GM23248 (cell line): ENCODE results near the gene RAP2A. TPM values are rescaled to one million over a fixed set of nuclear protein-coding genes. Genes with fewer than 3 reads are reported as not detected.

Experiments
- DNase-seq: peaks from one replicate; pipeline ENCODE4 v3.0.0-alpha.2; 2015
- H2AFZ ChIP-seq: fragments of 200-600 bp; sonication (generic); 2 replicates; pipeline ENCODE4 v1.6.1; 2016; ENCODE audit warnings: antibody characterized with exemption
- H3F3A ChIP-seq: fragments of 200-600 bp; sonication (generic); 2 replicates; pipeline ENCODE4 v1.6.1; 2016; ENCODE audit warnings: mild to moderate bottlenecking, antibody characterized with exemption, mixed run types; ENCODE audit not compliant: insufficient read depth
- H3K27ac ChIP-seq: fragments of 200-600 bp; sonication (generic); 2 replicates; pipeline ENCODE4 v1.5.1; 2016; ENCODE audit warnings: mild to moderate bottlenecking
- H3K27me3 ChIP-seq: fragments of 200-600 bp; sonication (generic); replicated peaks from 2 replicates; pipeline ENCODE4 v1.6.1; 2016; ENCODE audit warnings: mild to moderate bottlenecking; ENCODE audit not compliant: insufficient read depth
- H3K36me3 ChIP-seq: fragments of 200-600 bp; sonication (generic); 2 replicates; pipeline ENCODE4 v1.6.1; 2016; ENCODE audit warnings: low read depth, mild to moderate bottlenecking
- H3K4me1 ChIP-seq: fragments of 200-600 bp; sonication (generic); 2 replicates; pipeline ENCODE4 v1.6.1; 2016; ENCODE audit warnings: mild to moderate bottlenecking; ENCODE audit not compliant: insufficient read depth
- H3K4me2 ChIP-seq: fragments of 200-600 bp; sonication (generic); one replicate; pipeline ENCODE4 v1.6.1; 2016; ENCODE audit warnings: mild to moderate bottlenecking; ENCODE audit not compliant: unreplicated experiment
- H3K4me3 ChIP-seq: fragments of 200-600 bp; sonication (generic); 2 replicates; pipeline ENCODE4 v1.5.1; 2016; ENCODE audit warnings: mild to moderate bottlenecking
- H3K79me2 ChIP-seq: fragments of 200-600 bp; sonication (generic); 2 replicates; pipeline ENCODE4 v1.6.1; 2016; ENCODE audit warnings: mild to moderate bottlenecking; ENCODE audit not compliant: insufficient read depth
- H3K9ac ChIP-seq: fragments of 200-600 bp; sonication (generic); 2 replicates; pipeline ENCODE4 v1.6.1; 2016; ENCODE audit warnings: mild to moderate bottlenecking
- H3K9me2 ChIP-seq: fragments of 200-600 bp; sonication (generic); 2 replicates; pipeline ENCODE4 v1.6.1; 2016; ENCODE audit warnings: mixed run types, mild to moderate bottlenecking, moderate library complexity; ENCODE audit not compliant: insufficient read depth
- H3K9me3 ChIP-seq: fragments of 200-600 bp; sonication (generic); one replicate; pipeline ENCODE4 v1.6.1; 2017; ENCODE audit warnings: low read depth
- H4K20me1 ChIP-seq: fragments of 200-600 bp; sonication (generic); 2 replicates; pipeline ENCODE4 v1.6.0; 2016; ENCODE audit not compliant: insufficient read depth
- EZH2 ChIP-seq: fragments of 200-600 bp; sonication (generic); IDR thresholded peaks from 2 replicates; pipeline ENCODE4 v1.6.1; 2018; ENCODE audit warnings: antibody characterized with exemption, mild to moderate bottlenecking; ENCODE audit not compliant: insufficient read depth, poor library complexity, severe bottlenecking
- EZH2phosphoT487 ChIP-seq: fragments of 200-600 bp; sonication (generic); IDR thresholded peaks from 2 replicates; pipeline ENCODE4 v1.6.1; 2018; ENCODE audit warnings: antibody characterized with exemption, moderate library complexity, mild to moderate bottlenecking, low read depth; ENCODE audit not compliant: insufficient read depth
- WGBS, 2 experiments: methylation state at CpG; one replicate each; pipeline ENCODE4 v1.1.6; 2015 to 2017; ENCODE audit warnings: low lambda C conversion rate in 2 of 2, low coverage in 1 of 2; ENCODE audit errors: missing lambda C conversion rate in 2 of 2; 5-methylcytosine and 5-hydroxymethylcytosine counted together
- in situ Hi-C: fragments of 300-500 bp; cut with MboI; formaldehyde crosslinking; loops from 2 replicates; pipeline ENCODE4 v1.15.0; 2020
- polyA plus RNA-seq: library from polyadenylated mRNA; unstranded; fragments of >200 nt; fragmentation: Nextera tagmentation; extraction: Ambion mirVana; gene quantifications from 2 replicates; pipeline ENCODE4 v1.2.1, GENCODE V29; 2016
- total RNA-seq: library from RNA; depleted of rRNA; stranded (reverse); fragments of >200 nt; shearing (Covaris generic); gene quantifications from 2 replicates; pipeline ENCODE4 v1.2.3, GENCODE V29; 2014; rRNA removed

Gene RAP2A
- total RNA-seq (22.3 and 23.9 TPM in 2 replicates), polyA plus RNA-seq (3.4 and 3.8 TPM in 2 replicates)

DNA sequence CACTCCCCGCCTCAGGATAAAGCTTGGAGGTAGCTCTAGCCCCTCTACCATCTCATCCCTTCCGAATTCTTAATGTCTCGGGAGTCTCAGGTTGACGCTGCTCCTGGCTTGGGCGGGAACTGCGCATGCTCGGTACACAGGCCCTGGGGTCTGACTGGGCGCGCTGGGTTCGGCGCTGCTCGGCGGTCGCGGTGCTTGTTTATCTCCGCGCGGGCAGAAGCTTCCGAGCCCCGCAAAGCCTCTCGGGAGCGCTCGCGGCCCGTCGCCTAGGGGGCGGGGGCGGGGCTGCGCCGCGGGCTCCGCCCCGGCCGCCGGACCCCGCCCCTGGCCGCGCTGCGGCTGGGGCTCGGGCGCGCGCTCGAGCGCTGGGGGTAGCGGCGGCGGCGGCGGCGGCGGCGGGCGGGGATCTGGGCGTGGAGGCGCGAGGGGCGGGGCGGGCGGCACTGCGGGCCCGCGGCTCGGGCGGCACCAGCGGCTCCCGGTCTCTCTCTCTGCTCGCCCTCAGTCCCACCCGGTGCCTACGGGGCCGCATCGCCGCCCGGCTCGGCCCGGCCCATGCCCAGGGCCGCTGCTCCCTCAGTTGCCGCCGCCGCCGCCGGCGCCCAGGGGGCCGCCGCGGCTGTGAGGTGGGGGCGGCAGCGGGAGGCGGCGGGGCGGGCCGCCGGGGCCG lies at the start of gene RAP2A:
TSS of gene RAP2A (plus strand) at position 443 of the 670 bp plus-strand sequence. CDS start 302 bp downstream, outside the sequence.
- in situ Hi-C loops, result no loop called here

DNA sequence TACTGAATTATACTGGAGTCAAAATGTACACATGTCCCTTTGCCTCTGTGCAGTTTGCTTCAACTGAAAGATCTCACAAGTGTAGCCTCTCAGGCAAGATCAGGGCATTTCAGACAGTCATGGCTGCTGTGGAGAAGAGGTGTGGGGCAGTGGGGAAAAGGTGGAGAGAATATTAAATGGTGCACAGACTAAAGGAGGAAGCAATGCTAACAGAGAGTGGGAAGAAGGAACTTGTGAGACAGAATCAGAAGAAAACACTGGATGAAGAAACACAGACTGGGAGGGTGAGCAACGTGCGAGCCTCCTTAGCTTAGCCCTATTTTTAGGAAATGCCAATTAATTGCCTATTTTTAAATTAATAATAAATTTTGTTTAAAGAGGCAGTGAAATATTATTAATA lies 49.6 kb upstream of the RAP2A start:
- DNase-seq, result no peak

More for the DNA sequence above, at the start of gene RAP2A:
- H2AFZ ChIP-seq, result peak within 1 kb of the TSS; percentile 97
- peak; percentile 96 for DNase-seq
- no peaks in the 10 kb centered on the region for H3K36me3 ChIP-seq
- peaks cover 11% of the 10 kb centered on the region; the same call in 1 of the 2 replicates for H3F3A ChIP-seq
- H4K20me1 ChIP-seq, result no peaks in the 10 kb centered on the region
- TF ChIP-seq EZH2phosphoT487 (no peak), EZH2 (no peak)
- peak within 1 kb of the TSS; percentile 100 for H3K27ac ChIP-seq
- peak within 1 kb of the TSS; percentile 99 for H3K4me2 ChIP-seq
- H3K9me3 ChIP-seq, result no peaks in the 10 kb centered on the region
- 0 to 1% methylated on average over 23 to 80 of the region's 94 CpGs for WGBS, 2 experiments
- H3K4me3 ChIP-seq, result peak within 1 kb of the TSS; percentile 99
- H3K9me2 ChIP-seq, result no peaks in the 10 kb centered on the region
- peaks cover 35% of the 10 kb centered on the region for H3K4me1 ChIP-seq
- peak within 1 kb of the TSS; percentile 100 for H3K9ac ChIP-seq
- H3K79me2 ChIP-seq, result peaks cover 44% of the 10 kb centered on the region
- H3K27me3 ChIP-seq, result no peaks in the 10 kb centered on the region

DNA sequence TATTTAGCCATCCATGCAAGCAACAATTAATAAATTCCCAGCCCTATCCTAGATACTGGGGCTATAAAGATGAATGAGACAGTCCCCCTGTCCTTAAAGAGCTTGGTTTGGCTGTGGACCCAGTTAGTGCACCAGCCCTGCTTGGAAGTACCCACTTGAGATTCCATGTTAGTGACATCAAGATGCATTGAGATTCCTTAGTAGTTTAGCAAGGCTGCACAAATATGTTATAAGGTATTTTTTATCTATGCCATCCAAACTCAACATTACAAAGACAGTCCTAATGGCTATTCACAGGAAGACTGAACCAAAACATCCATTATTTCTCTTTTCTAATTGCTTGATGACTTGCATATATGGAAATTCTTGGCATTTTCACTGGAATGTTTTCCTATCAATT lies 48.8 kb upstream of the RAP2A start:
- H3K36me3 ChIP-seq, result peaks cover 4% of the 10 kb centered on the region; the same call in 1 of the 2 replicates
- no peak overlapping the region for H2AFZ ChIP-seq

More for the DNA sequence above, 49.6 kb upstream of the RAP2A start:
- no peak overlapping the region for H3K4me2 ChIP-seq
- H3K27ac ChIP-seq, result no peak overlapping the region
- no peak overlapping the region for H3K9ac ChIP-seq
- TF ChIP-seq EZH2phosphoT487, result no peak
- TF ChIP-seq EZH2, result no peak
- peaks cover 4% of the 10 kb centered on the region; the same call in 1 of the 2 replicates for H3K36me3 ChIP-seq
- peaks cover 21% of the 10 kb centered on the region for H3K4me1 ChIP-seq
- peaks cover 22% of the 10 kb centered on the region for H3F3A ChIP-seq
- no peaks in the 10 kb centered on the region for H3K9me2 ChIP-seq
- no peaks in the 10 kb centered on the region; the same call in 1 of the 2 replicates for H3K79me2 ChIP-seq
- H4K20me1 ChIP-seq, result no peaks in the 10 kb centered on the region
- no peak overlapping the region for H3K4me3 ChIP-seq
- no peaks in the 10 kb centered on the region for H3K9me3 ChIP-seq
- in situ Hi-C loops, result no loop called here
- H3K27me3 ChIP-seq, result no peaks in the 10 kb centered on the region
- WGBS, 2 experiments, result 84 to 85% methylated on average over 2 of the region's 2 CpGs
- H2AFZ ChIP-seq, result no peak overlapping the region

DNA sequence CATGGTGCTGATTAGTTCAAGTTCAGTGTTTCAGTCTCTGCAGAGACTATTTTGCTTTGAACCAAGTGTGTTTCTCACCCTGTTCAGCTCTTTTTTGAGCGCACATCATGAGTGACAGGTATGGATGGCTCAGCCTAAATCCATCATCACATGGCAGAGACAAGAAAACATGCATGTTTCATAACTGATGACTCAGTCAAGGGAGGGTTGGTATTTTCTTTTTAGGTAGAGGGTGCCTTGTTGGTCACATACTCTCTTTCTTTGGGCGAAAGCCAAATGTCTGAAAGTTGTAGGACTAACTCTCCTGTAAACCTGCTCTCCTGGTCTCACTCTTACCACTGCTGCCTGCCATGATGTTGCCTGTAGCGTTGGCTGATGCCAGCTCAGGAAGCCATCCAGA lies 48.1 kb upstream of the RAP2A start:
- Histone ChIP-seq H3K36me3 (peaks cover 4% of the 10 kb centered on the region; the same call in 1 of the 2 replicates), H3K4me3 (no peak overlapping the region), H3K27ac (no peak overlapping the region), H3K9me3 (no peaks in the 10 kb centered on the region), H3K9me2 (no peaks in the 10 kb centered on the region), H3F3A (peaks cover 22% of the 10 kb centered on the region), H4K20me1 (no peaks in the 10 kb centered on the region), H2AFZ (no peak overlapping the region), H3K4me2 (peak overlapping the region; percentile 49), H3K79me2 (no peaks in the 10 kb centered on the region; the same call in 1 of the 2 replicates), H3K4me1 (peaks cover 26% of the 10 kb centered on the region), H3K9ac (no peak overlapping the region), H3K27me3 (no peaks in the 10 kb centered on the region)
- in situ Hi-C loops, result no loop called here
- peak; percentile 27 for DNase-seq
- WGBS, 2 experiments, result 81 to 84% methylated on average over 3 of the region's 3 CpGs
- TF ChIP-seq EZH2phosphoT487 (no peak), EZH2 (no peak)

More for the DNA sequence above, 48.8 kb upstream of the RAP2A start:
- peak overlapping the region; percentile 49 for H3K4me2 ChIP-seq
- TF ChIP-seq EZH2 (no peak), EZH2phosphoT487 (no peak)
- no peaks in the 10 kb centered on the region for H3K9me3 ChIP-seq
- no peak overlapping the region for H3K9ac ChIP-seq
- H3F3A ChIP-seq, result peaks cover 22% of the 10 kb centered on the region
- no peaks in the 10 kb centered on the region; the same call in 1 of the 2 replicates for H3K79me2 ChIP-seq
- H3K4me3 ChIP-seq, result no peak overlapping the region
- no peaks in the 10 kb centered on the region for H3K9me2 ChIP-seq
- in situ Hi-C loops, result no loop called here
- H4K20me1 ChIP-seq, result no peaks in the 10 kb centered on the region
- no peaks in the 10 kb centered on the region for H3K27me3 ChIP-seq
- H3K27ac ChIP-seq, result peak overlapping the region; percentile 14
- H3K4me1 ChIP-seq, result peaks cover 21% of the 10 kb centered on the region
- peak; percentile 45 for DNase-seq
